Lower leg skin (tissue), 3 donors: ENCODE data around the gene THBS4.

ENCODE experiments used
- POLR2A ChIP-seq, 2 donors: fragments of 450-650 bp; IDR thresholded peaks; one replicate each; pipeline ENCODE4 v1.6.1; 2016 to 2017; ENCODE audit warnings: antibody characterized with exemption in 2 of 2, mild to moderate bottlenecking in 1 of 2, moderate library complexity in 1 of 2
- TF ChIP-seq, protein P1 (sequence below), 3 donors: fragments of 450-650 bp; IDR thresholded peaks; one replicate each; pipeline ENCODE4 v1.5.1; 2016; ENCODE audit warnings: antibody characterized with exemption in 3 of 3, mild to moderate bottlenecking in 3 of 3, moderate library complexity in 2 of 3

- TF ChIP-seq, protein P1, sequence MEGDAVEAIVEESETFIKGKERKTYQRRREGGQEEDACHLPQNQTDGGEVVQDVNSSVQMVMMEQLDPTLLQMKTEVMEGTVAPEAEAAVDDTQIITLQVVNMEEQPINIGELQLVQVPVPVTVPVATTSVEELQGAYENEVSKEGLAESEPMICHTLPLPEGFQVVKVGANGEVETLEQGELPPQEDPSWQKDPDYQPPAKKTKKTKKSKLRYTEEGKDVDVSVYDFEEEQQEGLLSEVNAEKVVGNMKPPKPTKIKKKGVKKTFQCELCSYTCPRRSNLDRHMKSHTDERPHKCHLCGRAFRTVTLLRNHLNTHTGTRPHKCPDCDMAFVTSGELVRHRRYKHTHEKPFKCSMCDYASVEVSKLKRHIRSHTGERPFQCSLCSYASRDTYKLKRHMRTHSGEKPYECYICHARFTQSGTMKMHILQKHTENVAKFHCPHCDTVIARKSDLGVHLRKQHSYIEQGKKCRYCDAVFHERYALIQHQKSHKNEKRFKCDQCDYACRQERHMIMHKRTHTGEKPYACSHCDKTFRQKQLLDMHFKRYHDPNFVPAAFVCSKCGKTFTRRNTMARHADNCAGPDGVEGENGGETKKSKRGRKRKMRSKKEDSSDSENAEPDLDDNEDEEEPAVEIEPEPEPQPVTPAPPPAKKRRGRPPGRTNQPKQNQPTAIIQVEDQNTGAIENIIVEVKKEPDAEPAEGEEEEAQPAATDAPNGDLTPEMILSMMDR (IDR thresholded peaks at IDR 0.05), result no peak
- no peak for TF ChIP-seq POLR2A (IDR thresholded peaks at IDR 0.05)
Measured at GRCh38 chr5:80106916-80107315, 71.8 kb downstream of the THBS4 start.
